ENCODE measurements around the gene VSIG10L2.

VSIG10L2 gene

GRCh38 chr11:125948278-125949051, 2.6 kb downstream of the VSIG10L2 start:
- no peak for DNase-seq

DNA sequence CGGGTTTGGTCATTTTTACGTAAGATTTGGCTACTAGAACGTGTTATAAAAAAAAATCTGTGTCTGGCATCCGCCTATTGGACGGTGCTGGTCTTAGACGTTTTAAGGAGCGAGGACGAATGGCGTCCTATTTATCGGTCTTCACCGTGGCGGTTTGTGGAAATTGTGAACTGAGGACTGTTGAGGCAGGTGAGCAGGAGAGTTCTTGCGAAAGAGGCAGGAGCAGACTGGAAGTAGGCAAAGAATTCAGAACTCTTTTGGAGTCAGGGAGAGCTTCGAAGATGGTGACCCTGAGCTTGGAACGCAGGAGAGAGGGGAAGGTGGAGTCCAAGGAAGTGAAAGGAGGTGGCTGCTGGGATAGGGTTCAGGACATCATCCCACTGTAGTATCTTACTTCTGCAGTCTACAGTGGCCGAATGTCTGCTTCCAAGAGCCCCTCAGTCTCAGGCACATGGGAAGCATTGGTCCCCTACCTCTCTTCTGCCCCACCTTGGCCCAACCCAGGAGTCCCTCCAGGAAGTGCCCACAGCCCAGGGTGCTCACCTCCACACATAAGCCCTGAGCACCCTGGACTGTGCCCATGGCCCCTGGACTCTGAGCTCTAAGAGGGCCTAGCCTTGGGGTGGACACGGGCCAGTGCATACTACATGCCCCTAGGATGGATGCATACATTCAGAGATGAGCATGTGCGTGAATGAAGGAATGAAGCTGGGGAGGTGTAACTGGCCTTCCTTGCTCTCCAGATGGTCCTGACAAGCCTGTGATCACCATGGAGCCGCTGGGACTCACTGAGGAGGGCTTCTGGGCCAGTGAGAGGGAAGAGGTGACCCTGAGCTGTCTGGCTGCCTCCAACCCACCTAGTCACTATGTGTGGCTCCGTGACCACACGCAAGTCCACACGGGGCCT, 3.7 kb downstream of the VSIG10L2 start:
- DNase-seq = no peak

- no peak for DNase-seq
Measured at GRCh38 chr11:125950178-125950490, 4.3 kb downstream of the VSIG10L2 start.

- DNase-seq = no peak
Measured at GRCh38 chr11:125950696-125951651, 5.1 kb downstream of the VSIG10L2 start.

GRCh38 chr11:125951731-125952130, 5.9 kb downstream of the VSIG10L2 start:
- DNase-seq = no peak

DNA sequence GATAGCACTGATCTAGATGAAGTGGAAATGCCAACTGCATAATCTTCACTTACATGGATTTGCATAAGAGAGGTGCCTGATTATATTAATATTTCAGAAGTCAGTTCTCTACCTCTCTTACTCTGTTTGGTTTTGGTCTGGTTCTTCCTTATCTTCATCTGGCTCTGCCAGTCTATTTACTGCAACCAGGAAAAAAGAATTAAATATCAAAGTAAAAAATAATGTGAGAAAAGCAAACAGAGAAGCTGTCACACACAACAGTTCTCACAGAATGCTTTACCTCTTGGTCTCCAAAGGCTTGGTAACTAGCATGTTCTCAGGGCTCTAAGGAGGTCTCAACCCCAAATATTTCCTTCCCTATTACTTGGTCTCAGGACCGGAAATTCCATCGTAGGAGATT, 6.7 kb downstream of the VSIG10L2 start:
- no peak for DNase-seq

DNA sequence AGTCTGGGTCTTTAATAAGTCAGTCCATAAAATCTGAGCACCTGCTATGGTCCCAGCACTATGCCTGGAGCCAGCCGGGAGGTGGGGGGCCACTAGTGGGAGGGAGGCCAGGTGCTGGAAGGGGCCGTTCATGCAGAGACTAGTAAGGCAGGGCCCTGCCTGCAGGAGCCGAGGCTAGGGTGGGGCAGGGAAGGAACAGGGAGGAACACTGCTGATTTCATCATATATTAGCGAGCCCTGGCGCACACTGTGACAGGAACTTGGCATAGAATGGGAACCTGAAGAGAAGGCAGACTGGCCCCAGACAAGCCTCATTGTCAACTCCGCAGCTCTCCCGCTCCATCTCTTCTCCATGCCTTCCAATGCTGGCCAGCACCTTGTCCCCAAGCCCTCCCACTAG, 7.1 kb downstream of the VSIG10L2 start:
- DNase-seq = no peak

DNA sequence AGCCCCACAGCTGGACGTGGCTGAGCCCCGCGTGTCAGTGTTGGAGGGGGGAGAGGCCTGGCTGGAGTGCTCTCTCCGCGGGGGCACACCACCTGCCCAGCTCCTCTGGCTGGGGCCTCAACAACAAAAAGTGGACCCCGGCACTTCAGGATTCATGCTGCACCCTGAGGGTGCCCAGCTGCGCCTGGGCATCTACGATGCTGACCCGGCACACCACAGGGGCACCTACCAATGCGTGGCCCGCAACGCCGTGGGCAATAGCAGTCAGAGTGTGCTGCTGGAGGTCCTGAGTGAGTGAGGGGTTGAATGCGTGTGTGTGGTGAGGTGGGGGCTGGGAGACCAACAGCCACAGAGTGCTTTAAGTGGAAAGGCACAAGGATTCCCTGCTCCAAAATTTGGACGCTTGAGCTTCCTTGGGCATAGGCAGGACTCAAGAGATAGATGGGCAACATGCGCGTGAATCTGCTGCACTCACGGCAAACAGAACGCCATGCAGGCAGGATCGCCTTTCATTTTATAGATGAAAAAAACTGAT, 7.6 kb downstream of the VSIG10L2 start:
- DNase-seq = no peak

DNA sequence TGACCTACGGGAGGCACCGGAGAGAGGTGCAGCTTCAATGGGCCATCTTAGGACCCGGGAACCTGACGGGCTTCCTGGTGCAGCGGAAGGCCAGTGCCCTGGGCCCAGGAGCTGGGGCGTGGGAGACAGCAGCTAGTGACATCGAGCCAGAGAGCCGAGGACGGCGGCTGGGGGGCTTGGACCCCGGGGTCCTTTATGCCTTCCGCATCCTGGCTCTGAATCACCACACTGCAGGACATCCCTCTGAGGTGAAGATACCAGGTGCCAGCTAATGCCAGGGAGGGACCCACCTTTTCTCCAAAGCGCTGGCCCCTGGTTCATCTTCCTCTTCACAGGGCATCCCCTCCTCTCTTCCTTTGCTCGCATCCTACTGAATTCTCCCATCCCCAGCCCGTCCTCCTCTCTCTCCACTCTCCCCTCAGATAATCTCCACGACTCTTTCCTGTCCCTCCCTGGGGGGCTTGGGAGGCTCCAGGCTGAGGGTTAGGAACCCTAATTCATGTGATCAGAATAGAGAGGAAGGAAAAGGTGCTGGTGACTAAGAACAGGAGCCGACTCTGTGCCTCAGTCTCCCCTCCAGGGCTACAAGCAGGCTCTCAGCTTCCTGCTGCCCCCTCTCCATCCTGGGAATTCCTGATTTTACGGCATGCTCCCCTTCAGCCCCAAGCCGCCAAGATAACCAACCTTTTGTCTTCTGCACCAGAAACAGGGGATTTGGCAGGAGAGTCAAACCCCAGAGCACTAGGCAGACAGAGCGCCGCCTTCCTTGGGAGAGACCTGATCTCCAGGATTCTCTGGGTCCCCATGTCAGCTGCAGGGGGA, 8.5 kb downstream of the VSIG10L2 start:
- no peak for DNase-seq

GRCh38 chr11:125954945-125955640, 9.2 kb downstream of the VSIG10L2 start:
- DNase-seq = no peak

- DNase-seq = no peak
Measured at GRCh38 chr11:125955856-125956255, 10.0 kb downstream of the VSIG10L2 start.

DNA sequence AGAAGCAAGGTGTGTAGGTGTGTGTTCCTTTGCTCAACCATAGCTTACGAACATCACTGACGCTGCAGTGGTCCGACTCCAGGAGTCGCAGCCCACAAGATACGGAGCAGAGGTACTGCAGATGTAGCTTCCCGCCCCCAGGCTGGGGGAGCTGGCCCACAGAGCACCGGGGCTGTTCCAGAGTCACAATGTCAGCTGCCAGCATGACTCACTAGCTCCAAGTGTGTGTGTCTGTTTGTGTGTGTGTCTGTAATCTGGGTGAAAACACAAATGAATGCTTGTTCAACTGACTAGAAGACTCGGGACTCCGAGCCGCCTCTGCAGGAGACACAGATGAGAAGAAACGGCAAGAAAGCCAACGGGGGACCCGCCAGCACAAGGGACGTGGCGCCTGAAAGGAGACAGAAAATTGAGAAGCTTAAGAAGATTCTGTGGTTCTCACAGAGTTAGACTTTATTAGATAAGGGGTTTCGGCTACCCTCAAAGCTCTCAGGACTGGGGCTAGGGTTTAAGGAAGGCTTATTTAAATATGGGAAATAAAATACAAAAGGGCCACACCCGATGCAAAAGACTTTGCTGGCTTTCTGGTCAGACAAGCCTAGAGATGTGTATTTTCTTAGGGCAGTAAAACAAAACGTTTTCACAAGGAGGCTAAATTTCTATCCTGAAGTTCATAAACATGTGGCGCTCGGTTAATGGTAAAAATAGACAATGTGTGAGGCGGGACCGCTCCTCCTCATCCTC, 10.7 kb downstream of the VSIG10L2 start:
- DNase-seq = no peak

DNA sequence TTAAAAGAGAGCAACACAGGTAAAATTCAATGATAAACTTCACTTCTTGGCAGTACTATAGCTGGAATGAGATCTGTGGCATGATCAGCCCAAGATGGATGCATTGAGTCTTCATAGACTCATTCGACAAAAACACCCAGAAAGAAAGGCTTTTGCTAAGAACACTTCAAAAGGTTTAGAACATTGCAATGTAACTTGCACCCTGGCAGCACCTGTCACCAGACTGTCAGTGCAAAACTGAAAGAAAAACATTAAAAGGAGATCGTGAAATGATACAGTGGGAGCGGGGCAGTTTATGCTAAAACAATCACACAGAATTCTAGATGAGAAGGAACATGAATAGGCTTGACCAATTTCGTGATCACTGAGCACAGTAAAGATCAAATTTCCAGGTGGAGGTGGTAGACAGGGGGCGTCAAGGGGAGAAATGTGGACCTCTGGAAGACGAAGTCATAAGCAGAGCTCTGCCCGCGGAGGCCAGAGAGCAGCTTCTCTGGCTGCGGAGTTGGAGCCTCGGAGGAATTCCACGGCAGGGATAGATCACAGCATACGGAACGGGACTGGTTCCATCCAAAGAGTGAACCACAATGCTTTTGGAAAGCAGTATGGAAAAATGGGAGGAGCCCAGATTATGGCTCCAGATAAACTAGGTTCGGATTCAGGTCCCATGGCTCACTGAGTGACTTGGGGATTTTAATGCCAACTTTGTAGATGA, 11.9 kb downstream of the VSIG10L2 start:
- no peak for DNase-seq

GRCh38 chr11:125958872-125959400, 13.1 kb downstream of the VSIG10L2 start:
- no peak for DNase-seq

GRCh38 chr11:125959511-125959910, 13.7 kb downstream of the VSIG10L2 start:
- no peak for DNase-seq

GRCh38 chr11:125959931-125960330, 14.1 kb downstream of the VSIG10L2 start:
- DNase-seq = no peak

GRCh38 chr11:125960771-125961170, 14.9 kb downstream of the VSIG10L2 start:
- DNase-seq = no peak

DNA sequence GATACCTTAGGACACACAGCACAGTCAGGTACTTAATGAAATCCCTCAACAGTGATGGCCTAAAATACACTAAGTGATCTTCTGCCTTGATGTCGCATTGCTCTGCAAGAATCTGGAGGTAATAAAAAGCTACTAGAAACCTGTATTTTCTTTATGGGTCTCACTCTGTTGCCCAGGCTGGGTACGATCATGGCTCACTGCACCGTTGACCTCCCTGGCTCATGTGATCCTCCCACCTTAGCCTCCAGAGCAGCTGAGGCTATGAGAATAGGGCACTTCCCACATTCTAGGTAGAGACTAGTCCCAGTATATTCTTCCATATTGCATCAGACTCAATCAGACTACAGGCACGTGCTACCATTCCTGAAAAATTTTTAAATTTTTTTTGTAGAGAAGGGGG, 21.7 kb downstream of the VSIG10L2 start:
- DNase-seq = no peak

GRCh38 chr11:125968354-125968753, 22.5 kb downstream of the VSIG10L2 start:
- no peak for DNase-seq

- no peak for DNase-seq
Measured at GRCh38 chr11:125971618-125972017, 25.8 kb downstream of the VSIG10L2 start.
